ENCODE data around the gene AGMO. TPM values are rescaled to one million over a fixed set of nuclear protein-coding genes. Genes with fewer than 3 reads are reported as not detected.

AGMO gene
- total RNA-seq, 1 experiment from 2014 or later: not detected

DNA sequence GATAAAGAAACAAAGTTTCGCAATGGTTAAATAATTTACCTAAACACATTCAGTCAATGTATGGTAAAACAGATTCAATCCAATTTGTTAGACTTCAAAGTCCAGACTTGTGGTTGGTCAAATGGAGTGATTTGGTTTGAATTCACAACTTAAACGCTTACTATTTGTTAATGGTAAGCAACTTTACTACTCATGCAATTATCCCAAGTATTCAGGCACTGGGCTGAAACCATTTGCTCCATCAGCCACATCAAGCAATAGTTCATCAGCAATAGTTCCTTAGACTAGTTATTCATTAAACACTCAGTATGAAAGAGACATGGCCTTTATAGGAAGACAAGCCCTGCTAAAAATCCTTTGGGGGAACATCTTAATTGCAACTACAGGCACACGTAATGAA is 253.0 kb downstream of the AGMO start:
- no TSS peak for BruUV-seq (replicated peaks)
- CTCF ChIA-PET: no interaction called here

DNA sequence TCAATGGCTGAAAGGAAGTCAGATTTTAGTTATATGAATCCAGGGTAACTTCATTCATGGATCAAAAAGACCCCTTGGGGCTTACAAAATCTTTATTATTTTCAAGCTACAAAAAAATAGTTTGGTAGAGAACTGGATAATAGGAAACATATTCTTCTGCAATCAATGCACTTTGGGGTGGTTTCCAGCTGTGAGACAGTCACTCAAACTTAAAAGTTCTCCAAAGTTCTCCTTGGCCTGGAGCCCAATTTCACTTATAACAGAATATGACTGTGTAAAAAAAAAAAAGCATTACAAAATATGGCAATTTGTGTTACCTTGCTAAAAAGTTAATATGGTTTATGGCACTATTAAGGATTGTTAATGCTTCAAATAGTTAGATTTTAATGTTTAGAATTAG is 255.5 kb downstream of the AGMO start:
- ChIA-PET CTCF (no interaction called here), POLR2A (no interaction called here)
- H3K9me3 ChIP-seq (ENCODE audit: control insufficient read depth, insufficient read depth, low read depth, low read length): no peaks in the 10 kb centered on the region; the same call in 1 of the 2 replicates
- no peak for TF ChIP-seq POLR2AphosphoS5 (IDR thresholded peaks at IDR 0.05; ENCODE audit: low read depth, low read length)
- TF ChIP-seq, protein P1, sequence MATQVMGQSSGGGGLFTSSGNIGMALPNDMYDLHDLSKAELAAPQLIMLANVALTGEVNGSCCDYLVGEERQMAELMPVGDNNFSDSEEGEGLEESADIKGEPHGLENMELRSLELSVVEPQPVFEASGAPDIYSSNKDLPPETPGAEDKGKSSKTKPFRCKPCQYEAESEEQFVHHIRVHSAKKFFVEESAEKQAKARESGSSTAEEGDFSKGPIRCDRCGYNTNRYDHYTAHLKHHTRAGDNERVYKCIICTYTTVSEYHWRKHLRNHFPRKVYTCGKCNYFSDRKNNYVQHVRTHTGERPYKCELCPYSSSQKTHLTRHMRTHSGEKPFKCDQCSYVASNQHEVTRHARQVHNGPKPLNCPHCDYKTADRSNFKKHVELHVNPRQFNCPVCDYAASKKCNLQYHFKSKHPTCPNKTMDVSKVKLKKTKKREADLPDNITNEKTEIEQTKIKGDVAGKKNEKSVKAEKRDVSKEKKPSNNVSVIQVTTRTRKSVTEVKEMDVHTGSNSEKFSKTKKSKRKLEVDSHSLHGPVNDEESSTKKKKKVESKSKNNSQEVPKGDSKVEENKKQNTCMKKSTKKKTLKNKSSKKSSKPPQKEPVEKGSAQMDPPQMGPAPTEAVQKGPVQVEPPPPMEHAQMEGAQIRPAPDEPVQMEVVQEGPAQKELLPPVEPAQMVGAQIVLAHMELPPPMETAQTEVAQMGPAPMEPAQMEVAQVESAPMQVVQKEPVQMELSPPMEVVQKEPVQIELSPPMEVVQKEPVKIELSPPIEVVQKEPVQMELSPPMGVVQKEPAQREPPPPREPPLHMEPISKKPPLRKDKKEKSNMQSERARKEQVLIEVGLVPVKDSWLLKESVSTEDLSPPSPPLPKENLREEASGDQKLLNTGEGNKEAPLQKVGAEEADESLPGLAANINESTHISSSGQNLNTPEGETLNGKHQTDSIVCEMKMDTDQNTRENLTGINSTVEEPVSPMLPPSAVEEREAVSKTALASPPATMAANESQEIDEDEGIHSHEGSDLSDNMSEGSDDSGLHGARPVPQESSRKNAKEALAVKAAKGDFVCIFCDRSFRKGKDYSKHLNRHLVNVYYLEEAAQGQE (IDR thresholded peaks at IDR 0.05; ENCODE audit: insufficient read depth in 1 of 2, low read depth in 2 of 2, low read length in 1 of 2): no peak
- TF ChIP-seq SIN3A (IDR thresholded peaks at IDR 0.05; ENCODE audit: borderline replicate concordance, insufficient read depth, low read depth, low read length): no peak
- no peak for TF ChIP-seq TCF7L2 (IDR thresholded peaks at IDR 0.05; ENCODE audit: low read depth, low read length)
- TF ChIP-seq, protein P2, sequence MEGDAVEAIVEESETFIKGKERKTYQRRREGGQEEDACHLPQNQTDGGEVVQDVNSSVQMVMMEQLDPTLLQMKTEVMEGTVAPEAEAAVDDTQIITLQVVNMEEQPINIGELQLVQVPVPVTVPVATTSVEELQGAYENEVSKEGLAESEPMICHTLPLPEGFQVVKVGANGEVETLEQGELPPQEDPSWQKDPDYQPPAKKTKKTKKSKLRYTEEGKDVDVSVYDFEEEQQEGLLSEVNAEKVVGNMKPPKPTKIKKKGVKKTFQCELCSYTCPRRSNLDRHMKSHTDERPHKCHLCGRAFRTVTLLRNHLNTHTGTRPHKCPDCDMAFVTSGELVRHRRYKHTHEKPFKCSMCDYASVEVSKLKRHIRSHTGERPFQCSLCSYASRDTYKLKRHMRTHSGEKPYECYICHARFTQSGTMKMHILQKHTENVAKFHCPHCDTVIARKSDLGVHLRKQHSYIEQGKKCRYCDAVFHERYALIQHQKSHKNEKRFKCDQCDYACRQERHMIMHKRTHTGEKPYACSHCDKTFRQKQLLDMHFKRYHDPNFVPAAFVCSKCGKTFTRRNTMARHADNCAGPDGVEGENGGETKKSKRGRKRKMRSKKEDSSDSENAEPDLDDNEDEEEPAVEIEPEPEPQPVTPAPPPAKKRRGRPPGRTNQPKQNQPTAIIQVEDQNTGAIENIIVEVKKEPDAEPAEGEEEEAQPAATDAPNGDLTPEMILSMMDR (IDR thresholded peaks at IDR 0.05): no peak
- no TSS peak for BruUV-seq (replicated peaks)
- no peaks in the 10 kb centered on the region for H3K4me1 ChIP-seq (ENCODE audit: control insufficient read depth, insufficient read depth, low read length)
- H3K36me3 ChIP-seq (ENCODE audit: control insufficient read depth, insufficient read depth, low read length): no peaks in the 10 kb centered on the region
- no peak overlapping the region for H3K4me3 ChIP-seq (ENCODE audit: low read depth in 2 of 2, low read length in 2 of 2)
- intact Hi-C loops (cut with micrococcal nuclease; ENCODE audit: unreplicated experiment) (loop anchor here (5.0 to 10.0 kb wide), 2 partner anchors 416 to 591 kb away; no protein-coding TSS in a partner anchor), in situ Hi-C loops (cut with HindIII; ENCODE audit: low pct_unique_long_range_greater_than_20kb, low sequenced_read_pairs) (no loop called here)
- no peaks in the 10 kb centered on the region for H3K27me3 ChIP-seq (ENCODE audit: control insufficient read depth, insufficient read depth, low read length)
- DNase-seq (ENCODE audit: low read depth, low spot score) (no peak), ATAC-seq (no peak)
- no peak overlapping the region for H3K27ac ChIP-seq (ENCODE audit: low read length)

More for the DNA sequence above, 253.0 kb downstream of the AGMO start:
- no peak for ATAC-seq
- in situ Hi-C loops (cut with HindIII; ENCODE audit: low pct_unique_long_range_greater_than_20kb, low sequenced_read_pairs): no loop called here
- POLR2A ChIA-PET: no interaction called here
- DNase-seq (ENCODE audit: low read depth, low spot score): no peak
- intact Hi-C loops (cut with micrococcal nuclease; ENCODE audit: unreplicated experiment): loop anchor here (5.0 to 10.0 kb wide), 2 partner anchors 413 to 594 kb away; no protein-coding TSS in a partner anchor
- Histone ChIP-seq H3K36me3 (ENCODE audit: control insufficient read depth, insufficient read depth, low read length) (no peaks in the 10 kb centered on the region), H3K27me3 (ENCODE audit: control insufficient read depth, insufficient read depth, low read length) (no peaks in the 10 kb centered on the region), H3K27ac (ENCODE audit: low read length) (no peak overlapping the region), H3K4me3 (ENCODE audit: low read depth in 2 of 2, low read length in 2 of 2) (no peak overlapping the region), H3K9me3 (ENCODE audit: control insufficient read depth, insufficient read depth, low read depth, low read length) (no peaks in the 10 kb centered on the region; the same call in 1 of the 2 replicates), H3K4me1 (ENCODE audit: control insufficient read depth, insufficient read depth, low read length) (no peaks in the 10 kb centered on the region)
- no peak for TF ChIP-seq SIN3A (IDR thresholded peaks at IDR 0.05; ENCODE audit: borderline replicate concordance, insufficient read depth, low read depth, low read length)

DNA sequence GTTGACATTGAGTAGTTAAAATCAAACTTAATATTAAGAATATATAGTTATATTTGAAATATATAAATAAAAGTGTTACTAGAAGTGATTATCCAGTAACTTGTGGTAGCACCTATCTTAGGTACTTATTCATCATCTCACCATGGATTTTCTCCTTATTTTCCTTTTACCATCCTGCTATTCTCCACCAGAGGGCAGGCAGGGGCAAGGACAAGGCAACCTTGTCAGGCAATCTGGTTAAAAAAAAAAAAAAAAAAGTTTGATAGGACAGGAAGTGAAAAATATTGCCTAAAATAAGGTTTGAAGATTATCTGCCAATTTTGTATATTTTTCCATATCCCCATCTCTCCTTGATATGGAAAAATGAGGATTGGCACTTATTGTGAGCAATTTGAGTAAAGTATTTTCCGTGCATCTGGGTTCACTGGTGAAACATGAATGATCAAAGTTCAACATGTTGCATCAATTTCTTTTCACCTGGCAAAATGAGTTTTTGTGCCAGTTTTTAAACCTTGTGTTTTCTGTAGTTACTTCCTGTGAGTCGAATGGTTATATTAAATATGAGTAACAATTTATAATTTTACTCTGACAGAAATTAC is 256.7 kb downstream of the AGMO start:
- ATAC-seq (no peak), DNase-seq (ENCODE audit: low read depth, low spot score) (peak; percentile 12)
- Histone ChIP-seq H3K27me3 (ENCODE audit: control insufficient read depth, insufficient read depth, low read length) (no peaks in the 10 kb centered on the region), H3K4me1 (ENCODE audit: control insufficient read depth, insufficient read depth, low read length) (no peaks in the 10 kb centered on the region), H3K9me3 (ENCODE audit: control insufficient read depth, insufficient read depth, low read depth, low read length) (no peaks in the 10 kb centered on the region), H3K4me3 (ENCODE audit: low read depth in 2 of 2, low read length in 2 of 2) (no peak overlapping the region), H3K36me3 (ENCODE audit: control insufficient read depth, insufficient read depth, low read length) (no peaks in the 10 kb centered on the region), H3K27ac (ENCODE audit: low read length) (no peak overlapping the region)
- CTCF ChIA-PET: no interaction called here
- TF ChIP-seq SIN3A (IDR thresholded peaks at IDR 0.05; ENCODE audit: borderline replicate concordance, insufficient read depth, low read depth, low read length) (no peak), TCF7L2 (IDR thresholded peaks at IDR 0.05; ENCODE audit: low read depth, low read length) (no peak)
- TF ChIP-seq, protein P2 (IDR thresholded peaks at IDR 0.05): peak; percentile 78; the same call in 1 of the 2 replicates
- in situ Hi-C loops (cut with HindIII; ENCODE audit: low pct_unique_long_range_greater_than_20kb, low sequenced_read_pairs) (no loop called here), intact Hi-C loops (cut with micrococcal nuclease; ENCODE audit: unreplicated experiment) (loop anchor here (1.0 to 10.0 kb wide), 3 partner anchors 417 to 766 kb away; no protein-coding TSS in a partner anchor)
- BruUV-seq (replicated peaks): no TSS peak
- POLR2A ChIA-PET: no interaction called here

Data from Panc1 (cell line).